ENCODE measurements around the gene TICAM1. TPM values are rescaled to one million over a fixed set of nuclear protein-coding genes. Genes with fewer than 3 reads are reported as not detected.

Gene TICAM1
- total and polyA plus RNA-seq, 2 of the 13 experiments (the other 11 are each of a cell fraction or from before 2014, with no cell fraction given) = 0.33 to 0.95 TPM

DNA sequence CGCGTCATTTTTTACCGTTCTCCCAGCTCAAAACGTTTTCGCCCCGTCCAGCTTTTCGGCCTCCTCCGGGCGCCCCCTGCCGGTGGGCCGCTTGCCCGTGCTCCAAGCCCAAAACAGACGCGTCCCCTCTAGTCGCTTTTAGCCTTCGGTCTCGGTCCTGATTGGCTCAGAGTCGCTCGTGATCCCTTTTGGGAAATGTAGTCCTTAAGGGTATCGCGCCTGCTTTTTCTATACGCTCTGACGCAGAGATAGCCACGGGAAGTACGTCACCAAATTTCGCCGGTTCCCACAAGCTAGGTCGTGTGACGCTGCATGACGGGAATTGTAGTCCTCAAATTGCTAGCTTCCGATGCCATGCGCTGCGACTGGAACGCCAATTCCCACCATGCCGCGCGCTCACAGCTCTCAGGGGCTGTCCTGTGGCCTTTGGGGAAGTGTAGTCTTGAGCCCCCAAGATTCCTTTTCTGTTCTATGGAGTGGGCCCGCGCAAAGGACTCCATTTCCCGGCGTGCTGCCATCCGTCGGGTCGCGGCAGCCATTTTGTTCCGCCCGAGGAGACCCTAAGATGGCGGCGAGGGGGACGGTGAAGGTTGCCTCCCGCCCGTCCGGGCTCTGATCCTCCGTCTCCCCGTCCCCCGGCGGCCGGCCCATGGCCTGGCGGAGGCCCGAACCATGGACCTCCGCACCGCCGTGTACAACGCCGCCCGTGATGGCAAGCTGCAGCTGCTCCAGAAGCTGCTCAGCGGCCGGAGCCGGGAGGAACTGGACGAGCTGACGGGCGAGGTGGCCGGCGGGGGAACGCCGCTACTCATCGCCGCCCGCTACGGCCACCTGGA is 40.1 kb downstream of the TICAM1 start, which contains the start of gene FEM1A (continued):
- TF ChIP-seq, protein P1, sequence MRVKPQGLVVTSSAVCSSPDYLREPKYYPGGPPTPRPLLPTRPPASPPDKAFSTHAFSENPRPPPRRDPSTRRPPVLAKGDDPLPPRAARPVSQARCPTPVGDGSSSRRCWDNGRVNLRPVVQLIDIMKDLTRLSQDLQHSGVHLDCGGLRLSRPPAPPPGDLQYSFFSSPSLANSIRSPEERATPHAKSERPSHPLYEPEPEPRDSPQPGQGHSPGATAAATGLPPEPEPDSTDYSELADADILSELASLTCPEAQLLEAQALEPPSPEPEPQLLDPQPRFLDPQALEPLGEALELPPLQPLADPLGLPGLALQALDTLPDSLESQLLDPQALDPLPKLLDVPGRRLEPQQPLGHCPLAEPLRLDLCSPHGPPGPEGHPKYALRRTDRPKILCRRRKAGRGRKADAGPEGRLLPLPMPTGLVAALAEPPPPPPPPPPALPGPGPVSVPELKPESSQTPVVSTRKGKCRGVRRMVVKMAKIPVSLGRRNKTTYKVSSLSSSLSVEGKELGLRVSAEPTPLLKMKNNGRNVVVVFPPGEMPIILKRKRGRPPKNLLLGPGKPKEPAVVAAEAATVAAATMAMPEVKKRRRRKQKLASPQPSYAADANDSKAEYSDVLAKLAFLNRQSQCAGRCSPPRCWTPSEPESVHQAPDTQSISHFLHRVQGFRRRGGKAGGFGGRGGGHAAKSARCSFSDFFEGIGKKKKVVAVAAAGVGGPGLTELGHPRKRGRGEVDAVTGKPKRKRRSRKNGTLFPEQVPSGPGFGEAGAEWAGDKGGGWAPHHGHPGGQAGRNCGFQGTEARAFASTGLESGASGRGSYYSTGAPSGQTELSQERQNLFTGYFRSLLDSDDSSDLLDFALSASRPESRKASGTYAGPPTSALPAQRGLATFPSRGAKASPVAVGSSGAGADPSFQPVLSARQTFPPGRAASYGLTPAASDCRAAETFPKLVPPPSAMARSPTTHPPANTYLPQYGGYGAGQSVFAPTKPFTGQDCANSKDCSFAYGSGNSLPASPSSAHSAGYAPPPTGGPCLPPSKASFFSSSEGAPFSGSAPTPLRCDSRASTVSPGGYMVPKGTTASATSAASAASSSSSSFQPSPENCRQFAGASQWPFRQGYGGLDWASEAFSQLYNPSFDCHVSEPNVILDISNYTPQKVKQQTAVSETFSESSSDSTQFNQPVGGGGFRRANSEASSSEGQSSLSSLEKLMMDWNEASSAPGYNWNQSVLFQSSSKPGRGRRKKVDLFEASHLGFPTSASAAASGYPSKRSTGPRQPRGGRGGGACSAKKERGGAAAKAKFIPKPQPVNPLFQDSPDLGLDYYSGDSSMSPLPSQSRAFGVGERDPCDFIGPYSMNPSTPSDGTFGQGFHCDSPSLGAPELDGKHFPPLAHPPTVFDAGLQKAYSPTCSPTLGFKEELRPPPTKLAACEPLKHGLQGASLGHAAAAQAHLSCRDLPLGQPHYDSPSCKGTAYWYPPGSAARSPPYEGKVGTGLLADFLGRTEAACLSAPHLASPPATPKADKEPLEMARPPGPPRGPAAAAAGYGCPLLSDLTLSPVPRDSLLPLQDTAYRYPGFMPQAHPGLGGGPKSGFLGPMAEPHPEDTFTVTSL (CRISPR knock-in tag; IDR thresholded peaks at IDR 0.05; ENCODE audit: borderline replicate concordance) = no peak; the same call in 1 of the 2 replicates
- TF ChIP-seq MEF2D (CRISPR knock-in tag; IDR thresholded peaks at IDR 0.05) (peak; percentile 63; the same call in 1 of the 2 replicates), YEATS4 (CRISPR knock-in tag; IDR thresholded peaks at IDR 0.05; ENCODE audit: borderline replicate concordance) (no peak), ELF1 (CRISPR knock-in tag; IDR thresholded peaks at IDR 0.05) (peak; percentile 72), ZNF256 (CRISPR knock-in tag; conservative IDR thresholded peaks at IDR 0.05) (no peak), ZSCAN31 (CRISPR knock-in tag; IDR thresholded peaks at IDR 0.05; ENCODE audit: low read depth) (no peak), ELF3 (CRISPR knock-in tag; IDR thresholded peaks at IDR 0.05) (peak; percentile 8; the same call in 1 of the 2 replicates), GPN1 (CRISPR knock-in tag; IDR thresholded peaks at IDR 0.05; ENCODE audit: borderline replicate concordance) (no peak), ZFP36L2 (CRISPR knock-in tag; IDR thresholded peaks at IDR 0.05) (no peak), REL (CRISPR knock-in tag; conservative IDR thresholded peaks at IDR 0.05) (0 out of 2 replicates have a peak, but pooled peaks have one; percentile 11), ZNF329 (CRISPR knock-in tag; IDR thresholded peaks at IDR 0.05; ENCODE audit: low read depth) (peak; percentile 46; the same call in 1 of the 2 replicates), EEA1 (CRISPR knock-in tag; IDR thresholded peaks at IDR 0.05; ENCODE audit: borderline replicate concordance) (peak; percentile 80; the same call in 1 of the 2 replicates), NR0B2 (CRISPR knock-in tag; IDR thresholded peaks at IDR 0.05) (no peak), LCORL (IDR thresholded peaks at IDR 0.05) (peak; percentile 92), LCORL (CRISPR knock-in tag; IDR thresholded peaks at IDR 0.05) (peak; percentile 87), GATAD2A (CRISPR knock-in tag; IDR thresholded peaks at IDR 0.05) (0 out of 2 replicates have a peak, but pooled peaks have one; percentile 22)
- TF ChIP-seq, protein P2, sequence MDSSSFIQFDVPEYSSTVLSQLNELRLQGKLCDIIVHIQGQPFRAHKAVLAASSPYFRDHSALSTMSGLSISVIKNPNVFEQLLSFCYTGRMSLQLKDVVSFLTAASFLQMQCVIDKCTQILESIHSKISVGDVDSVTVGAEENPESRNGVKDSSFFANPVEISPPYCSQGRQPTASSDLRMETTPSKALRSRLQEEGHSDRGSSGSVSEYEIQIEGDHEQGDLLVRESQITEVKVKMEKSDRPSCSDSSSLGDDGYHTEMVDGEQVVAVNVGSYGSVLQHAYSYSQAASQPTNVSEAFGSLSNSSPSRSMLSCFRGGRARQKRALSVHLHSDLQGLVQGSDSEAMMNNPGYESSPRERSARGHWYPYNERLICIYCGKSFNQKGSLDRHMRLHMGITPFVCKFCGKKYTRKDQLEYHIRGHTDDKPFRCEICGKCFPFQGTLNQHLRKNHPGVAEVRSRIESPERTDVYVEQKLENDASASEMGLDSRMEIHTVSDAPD (CRISPR knock-in tag; IDR thresholded peaks at IDR 0.05) = no peak
- TF ChIP-seq, protein P3, sequence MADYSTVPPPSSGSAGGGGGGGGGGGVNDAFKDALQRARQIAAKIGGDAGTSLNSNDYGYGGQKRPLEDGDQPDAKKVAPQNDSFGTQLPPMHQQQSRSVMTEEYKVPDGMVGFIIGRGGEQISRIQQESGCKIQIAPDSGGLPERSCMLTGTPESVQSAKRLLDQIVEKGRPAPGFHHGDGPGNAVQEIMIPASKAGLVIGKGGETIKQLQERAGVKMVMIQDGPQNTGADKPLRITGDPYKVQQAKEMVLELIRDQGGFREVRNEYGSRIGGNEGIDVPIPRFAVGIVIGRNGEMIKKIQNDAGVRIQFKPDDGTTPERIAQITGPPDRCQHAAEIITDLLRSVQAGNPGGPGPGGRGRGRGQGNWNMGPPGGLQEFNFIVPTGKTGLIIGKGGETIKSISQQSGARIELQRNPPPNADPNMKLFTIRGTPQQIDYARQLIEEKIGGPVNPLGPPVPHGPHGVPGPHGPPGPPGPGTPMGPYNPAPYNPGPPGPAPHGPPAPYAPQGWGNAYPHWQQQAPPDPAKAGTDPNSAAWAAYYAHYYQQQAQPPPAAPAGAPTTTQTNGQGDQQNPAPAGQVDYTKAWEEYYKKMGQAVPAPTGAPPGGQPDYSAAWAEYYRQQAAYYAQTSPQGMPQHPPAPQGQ (CRISPR knock-in tag; IDR thresholded peaks at IDR 0.05; ENCODE audit: borderline replicate concordance) = no peak
- TF ChIP-seq, protein P4, sequence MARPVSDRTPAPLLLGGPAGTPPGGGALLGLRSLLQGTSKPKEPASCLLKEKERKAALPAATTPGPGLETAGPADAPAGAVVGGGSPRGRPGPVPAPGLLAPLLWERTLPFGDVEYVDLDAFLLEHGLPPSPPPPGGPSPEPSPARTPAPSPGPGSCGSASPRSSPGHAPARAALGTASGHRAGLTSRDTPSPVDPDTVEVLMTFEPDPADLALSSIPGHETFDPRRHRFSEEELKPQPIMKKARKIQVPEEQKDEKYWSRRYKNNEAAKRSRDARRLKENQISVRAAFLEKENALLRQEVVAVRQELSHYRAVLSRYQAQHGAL (CRISPR knock-in tag; IDR thresholded peaks at IDR 0.05; ENCODE audit: not compliant biosample characterization) = peak; percentile 37

All from HepG2 (cell line).